ENCODE results near the gene GTPBP4.

The GTPBP4 gene

GRCh38 chr10:1019362-1019761 lies 31.1 kb downstream of the GTPBP4 start:
- Histone ChIP-seq H3K27ac (no peak overlapping the region), H3K4me2 (no peak overlapping the region), H3K9me3 (peaks cover 2% of the 10 kb centered on the region; the same call in 1 of the 2 replicates), H3K36me3 (peaks cover 76% of the 10 kb centered on the region), H3K4me3 (no peak overlapping the region), H3K4me1 (no peaks in the 10 kb centered on the region), H4K20me1 (peaks cover 21% of the 10 kb centered on the region), H3K9ac (no peak overlapping the region), H3K27me3 (no peaks in the 10 kb centered on the region)
- no peak for TF ChIP-seq Cebpa-rat (IDR thresholded peaks at IDR 0.05)

- H3K36me3 ChIP-seq, result peaks cover 69% of the 10 kb centered on the region
- H4K20me1 ChIP-seq, result peaks cover 15% of the 10 kb centered on the region
- H3K4me1 ChIP-seq, result no peaks in the 10 kb centered on the region
- H3K4me2 ChIP-seq, result no peak overlapping the region
- H3K9me3 ChIP-seq, result peaks cover 2% of the 10 kb centered on the region; the same call in 1 of the 2 replicates
- TF ChIP-seq Cebpa-rat (IDR thresholded peaks at IDR 0.05), result no peak
- no peak overlapping the region for H3K27ac ChIP-seq
- H3K4me3 ChIP-seq, result no peak overlapping the region
- H3K9ac ChIP-seq, result no peak overlapping the region
- no peaks in the 10 kb centered on the region for H3K27me3 ChIP-seq
Measured at GRCh38 chr10:1020460-1020859, 32.2 kb downstream of the GTPBP4 start.

GRCh38 chr10:1020958-1021357 lies 32.7 kb downstream of the GTPBP4 start:
- Histone ChIP-seq H3K4me2 (no peak overlapping the region), H3K27me3 (no peaks in the 10 kb centered on the region), H3K4me3 (no peak overlapping the region), H4K20me1 (peaks cover 11% of the 10 kb centered on the region), H3K36me3 (peaks cover 64% of the 10 kb centered on the region), H3K9me3 (peaks cover 2% of the 10 kb centered on the region; the same call in 1 of the 2 replicates), H3K9ac (no peak overlapping the region), H3K4me1 (no peaks in the 10 kb centered on the region), H3K27ac (no peak overlapping the region)
- TF ChIP-seq Cebpa-rat (IDR thresholded peaks at IDR 0.05), result no peak

GRCh38 chr10:1022413-1022812 lies 34.2 kb downstream of the GTPBP4 start:
- no peak overlapping the region for H3K4me3 ChIP-seq
- TF ChIP-seq Cebpa-rat (IDR thresholded peaks at IDR 0.05), result no peak
- no peak overlapping the region for H3K9ac ChIP-seq
- H3K27me3 ChIP-seq, result no peaks in the 10 kb centered on the region
- H3K27ac ChIP-seq, result no peak overlapping the region
- peaks cover 49% of the 10 kb centered on the region for H3K36me3 ChIP-seq
- H3K9me3 ChIP-seq, result peaks cover 2% of the 10 kb centered on the region; the same call in 1 of the 2 replicates
- H3K4me1 ChIP-seq, result no peaks in the 10 kb centered on the region
- H3K4me2 ChIP-seq, result no peak overlapping the region
- 0 out of 2 replicates have a peak, but pooled peaks cover 5% of the 10 kb centered on the region for H4K20me1 ChIP-seq

GRCh38 chr10:1024103-1024502 lies 35.9 kb downstream of the GTPBP4 start:
- H4K20me1 ChIP-seq, result 0 out of 2 replicates have a peak, but pooled peaks cover 5% of the 10 kb centered on the region
- peaks cover 2% of the 10 kb centered on the region; the same call in 1 of the 2 replicates for H3K9me3 ChIP-seq
- no peak for TF ChIP-seq Cebpa-rat (IDR thresholded peaks at IDR 0.05)
- H3K4me1 ChIP-seq, result no peaks in the 10 kb centered on the region
- H3K9ac ChIP-seq, result no peak overlapping the region
- peaks cover 35% of the 10 kb centered on the region for H3K36me3 ChIP-seq
- no peak overlapping the region for H3K4me2 ChIP-seq
- no peaks in the 10 kb centered on the region for H3K27me3 ChIP-seq
- no peak overlapping the region for H3K27ac ChIP-seq
- no peak overlapping the region for H3K4me3 ChIP-seq

GRCh38 chr10:1025683-1026082 lies 37.4 kb downstream of the GTPBP4 start, which contains the start of gene IDI2:
Gene IDI2, minus strand, starts transcription at chr10:1025859. Its CDS starts 1,136 bp downstream, at chr10:1024723.
- no peak within 1 kb of the TSS for H3K4me2 ChIP-seq

GRCh38 chr10:1026578-1026977 lies 38.3 kb downstream of the GTPBP4 start:
- TF ChIP-seq Cebpa-rat (IDR thresholded peaks at IDR 0.05), result no peak

More at GRCh38 chr10:1025683-1026082, 37.4 kb downstream of the GTPBP4 start, which contains the start of gene IDI2:
- H3K9me3 ChIP-seq, result peaks cover 2% of the 10 kb centered on the region; the same call in 1 of the 2 replicates
- H3K27ac ChIP-seq, result no peak within 1 kb of the TSS
- TF ChIP-seq Cebpa-rat (IDR thresholded peaks at IDR 0.05), result no peak
- H4K20me1 ChIP-seq, result no peaks in the 10 kb centered on the region
- no peak within 1 kb of the TSS for H3K9ac ChIP-seq
- H3K36me3 ChIP-seq, result peaks cover 19% of the 10 kb centered on the region
- no peaks in the 10 kb centered on the region for H3K27me3 ChIP-seq
- H3K4me3 ChIP-seq, result no peak within 1 kb of the TSS
- no peaks in the 10 kb centered on the region for H3K4me1 ChIP-seq

GRCh38 chr10:1029838-1030237 lies 41.6 kb downstream of the GTPBP4 start:
- no peaks in the 10 kb centered on the region for H3K36me3 ChIP-seq
- H3K27ac ChIP-seq, result no peak overlapping the region
- no peak for TF ChIP-seq Cebpa-rat (IDR thresholded peaks at IDR 0.05)
- H3K9ac ChIP-seq, result no peak overlapping the region
- H3K4me1 ChIP-seq, result peaks cover 24% of the 10 kb centered on the region
- H3K27me3 ChIP-seq, result no peaks in the 10 kb centered on the region
- H4K20me1 ChIP-seq, result no peaks in the 10 kb centered on the region
- no peaks in the 10 kb centered on the region for H3K9me3 ChIP-seq
- H3K4me3 ChIP-seq, result no peak overlapping the region
- H3K4me2 ChIP-seq, result no peak overlapping the region

More at GRCh38 chr10:1026578-1026977, 38.3 kb downstream of the GTPBP4 start:
- Histone ChIP-seq H3K4me2 (no peak overlapping the region), H3K9me3 (peaks cover 2% of the 10 kb centered on the region; the same call in 1 of the 2 replicates), H4K20me1 (no peaks in the 10 kb centered on the region), H3K9ac (no peak overlapping the region), H3K4me3 (no peak overlapping the region), H3K27me3 (no peaks in the 10 kb centered on the region), H3K27ac (no peak overlapping the region), H3K4me1 (no peaks in the 10 kb centered on the region), H3K36me3 (peaks cover 12% of the 10 kb centered on the region)

GRCh38 chr10:1033601-1034000 lies 45.4 kb downstream of the GTPBP4 start:
- TF ChIP-seq Cebpa-rat (IDR thresholded peaks at IDR 0.05), result no peak
- no peak overlapping the region for H3K4me2 ChIP-seq

GRCh38 chr10:1034758-1035157 lies 46.5 kb downstream of the GTPBP4 start:
- no peak overlapping the region for H3K27ac ChIP-seq
- TF ChIP-seq Cebpa-rat (IDR thresholded peaks at IDR 0.05), result no peak
- H4K20me1 ChIP-seq, result peaks cover 10% of the 10 kb centered on the region; the same call in 1 of the 2 replicates
- no peaks in the 10 kb centered on the region for H3K27me3 ChIP-seq
- no peak overlapping the region for H3K4me2 ChIP-seq
- peaks cover 58% of the 10 kb centered on the region for H3K4me1 ChIP-seq
- H3K9me3 ChIP-seq, result no peaks in the 10 kb centered on the region
- H3K9ac ChIP-seq, result no peak overlapping the region
- peaks cover 32% of the 10 kb centered on the region for H3K36me3 ChIP-seq
- H3K4me3 ChIP-seq, result no peak overlapping the region

More at GRCh38 chr10:1033601-1034000, 45.4 kb downstream of the GTPBP4 start:
- Histone ChIP-seq H3K9me3 (no peaks in the 10 kb centered on the region), H3K27ac (no peak overlapping the region), H4K20me1 (no peaks in the 10 kb centered on the region), H3K9ac (no peak overlapping the region), H3K36me3 (peaks cover 22% of the 10 kb centered on the region), H3K4me3 (no peak overlapping the region), H3K27me3 (no peaks in the 10 kb centered on the region), H3K4me1 (peaks cover 47% of the 10 kb centered on the region)

All from BLaER1 (cell line).